ENCODE measurements around the gene RILPL2.
"Not testable (repeated sequence)": the region's sequence is repeated elsewhere in the genome, so short reads cannot be mapped to it uniquely, and the experiment has no call there.

Gene RILPL2

DNA sequence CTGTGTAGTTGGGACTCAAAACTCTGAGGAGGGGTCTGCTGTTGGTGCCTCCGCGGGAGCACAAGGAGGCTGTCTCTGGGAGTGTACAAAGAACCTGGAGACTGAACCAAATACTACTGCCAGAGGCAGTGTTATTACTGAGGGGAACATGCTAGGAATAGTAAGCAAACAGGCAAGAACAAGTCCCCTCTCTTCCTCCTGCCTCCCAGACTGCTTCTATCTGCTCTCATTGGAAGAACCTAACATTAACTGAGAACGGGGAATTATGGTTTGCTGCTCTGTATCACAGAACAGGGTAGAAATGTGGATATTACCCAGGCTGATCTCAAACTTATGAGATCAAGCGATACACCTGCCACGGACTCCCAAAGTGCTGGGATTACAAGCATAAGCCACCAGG is 57.1 kb downstream of the RILPL2 start:
- DNase-seq: no peak

DNA sequence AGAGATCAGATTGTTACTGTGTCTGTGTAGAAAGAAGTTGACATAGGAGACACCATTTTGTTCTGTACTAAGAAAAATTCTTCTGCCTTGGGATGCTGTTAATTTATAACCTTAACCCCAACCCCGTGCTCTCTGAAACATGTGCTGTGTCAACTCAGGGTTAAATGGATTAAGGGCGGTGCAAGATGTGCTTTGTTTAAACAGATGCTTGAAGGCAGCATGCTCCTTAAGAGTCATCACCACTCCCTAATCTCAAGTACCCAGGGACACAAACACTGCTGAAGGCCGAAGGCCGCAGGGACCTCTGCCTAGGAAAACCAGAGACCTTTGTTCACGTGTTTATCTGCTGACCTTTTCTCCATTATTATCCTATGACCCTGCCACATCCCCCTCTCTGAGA is 64.1 kb downstream of the RILPL2 start:
- DNase-seq: not testable (repeated sequence)

DNA sequence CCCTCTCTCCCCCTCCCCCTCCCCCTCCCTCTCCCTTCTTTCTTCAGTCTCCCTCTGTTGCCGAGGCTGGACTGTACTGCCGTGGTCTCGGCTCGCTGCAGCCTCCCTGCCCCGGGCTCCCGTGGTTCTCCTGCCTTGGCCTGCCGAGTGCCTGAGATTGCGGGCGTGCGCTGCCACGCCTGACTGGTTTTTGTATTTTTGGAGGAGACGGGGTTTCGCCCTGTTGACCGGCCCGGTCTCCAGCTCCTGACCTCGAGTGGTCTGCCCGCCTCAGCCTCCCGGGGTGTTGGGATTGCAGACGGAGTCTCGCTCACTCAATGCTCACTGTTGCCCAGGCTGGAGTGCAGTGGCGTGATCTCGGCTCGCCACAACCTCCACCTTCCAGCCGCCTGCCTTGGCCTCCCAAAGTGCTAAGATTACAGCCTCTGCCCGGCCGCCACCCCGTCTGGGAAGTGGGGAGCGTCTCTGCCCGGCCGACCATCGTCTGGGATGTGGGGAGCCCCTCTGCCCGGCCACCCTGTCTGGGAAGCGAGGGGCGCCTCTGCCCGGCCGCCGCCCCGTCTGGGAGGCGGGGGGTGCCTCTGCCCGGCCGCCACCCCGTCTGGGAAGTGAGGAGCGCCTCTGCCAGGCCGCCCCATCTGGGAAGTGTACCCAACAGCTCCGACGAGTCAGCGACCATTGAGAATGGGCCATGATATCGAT is 64.7 kb downstream of the RILPL2 start:
- not testable (repeated sequence) for DNase-seq

GRCh38 chr12:123369229-123369628 is 67.3 kb downstream of the RILPL2 start:
- DNase-seq: no peak

DNA sequence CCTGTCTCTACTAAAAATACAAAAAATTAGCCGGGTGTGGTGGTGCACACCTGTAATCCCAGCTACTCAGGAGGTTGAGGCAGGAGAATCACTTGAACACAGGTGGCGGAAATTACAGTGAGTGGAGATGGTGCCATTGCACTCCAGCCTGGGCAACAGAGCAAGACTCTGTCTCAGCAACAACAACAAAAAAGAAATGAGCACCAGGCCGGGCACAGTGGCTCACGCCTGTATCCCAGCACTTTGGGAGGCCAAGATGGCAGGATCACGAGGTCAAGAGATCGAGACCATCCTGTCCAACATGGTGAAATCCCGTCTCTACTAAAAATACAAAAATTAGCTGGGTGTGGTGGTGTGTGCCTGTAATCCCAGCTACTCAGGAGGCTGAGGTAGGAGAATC is 68.1 kb downstream of the RILPL2 start:
- DNase-seq: not testable (repeated sequence)

- no peak for DNase-seq
These were observed 69.0 kb downstream of the RILPL2 start for GRCh38 chr12:123367511-123367910.

All from SW 1271 (cell line).